HG03575 (cell line): ENCODE results near the gene MRTFB.

Source experiments
- ATAC-seq: cut with Tn5 transposase; IDR thresholded peaks from one replicate; pipeline ENCODE4 v1.9.1; 2021; ENCODE audit not compliant: unreplicated experiment, insufficient number of reproducible peaks, low FRiP score; ENCODE audit errors: extremely low read depth

Gene MRTFB

GRCh38 chr16:14061732-14062259 lies 9.3 kb upstream of the MRTFB start:
- no peak for ATAC-seq

- ATAC-seq = no peak
These were observed 8.9 kb upstream of the MRTFB start for GRCh38 chr16:14062261-14062660.

GRCh38 chr16:14063618-14064581 lies 7.2 kb upstream of the MRTFB start:
- no peak for ATAC-seq

GRCh38 chr16:14069818-14070217 lies 1.3 kb upstream of the MRTFB start:
- no peak for ATAC-seq

GRCh38 chr16:14070555-14070876 lies 603 bp upstream of the MRTFB start:
- no peak for ATAC-seq

GRCh38 chr16:14071576-14072271 lies 605 bp downstream of the MRTFB start:
- no peak for ATAC-seq

GRCh38 chr16:14072360-14072759 lies 1.2 kb downstream of the MRTFB start:
- no peak for ATAC-seq

- no peak for ATAC-seq
These were observed 3.4 kb downstream of the MRTFB start for GRCh38 chr16:14074544-14074943.

- ATAC-seq = no peak
These were observed 6.8 kb downstream of the MRTFB start for GRCh38 chr16:14077918-14078317.

GRCh38 chr16:14086477-14086876 lies 15.4 kb downstream of the MRTFB start:
- ATAC-seq = no peak

- no peak for ATAC-seq
These were observed 16.1 kb downstream of the MRTFB start for GRCh38 chr16:14087181-14087580.

GRCh38 chr16:14087590-14088154 lies 16.6 kb downstream of the MRTFB start:
- no peak for ATAC-seq

- ATAC-seq = no peak
These were observed 17.1 kb downstream of the MRTFB start for GRCh38 chr16:14088155-14088753.

GRCh38 chr16:14089283-14089823 lies 18.2 kb downstream of the MRTFB start:
- no peak for ATAC-seq

- ATAC-seq = no peak
These were observed 21.4 kb downstream of the MRTFB start for GRCh38 chr16:14092561-14092960.

GRCh38 chr16:14095883-14096551 lies 24.9 kb downstream of the MRTFB start:
- no peak for ATAC-seq

- no peak for ATAC-seq
These were observed 26.3 kb downstream of the MRTFB start for GRCh38 chr16:14097182-14097959.

- ATAC-seq = no peak
These were observed 27.0 kb downstream of the MRTFB start for GRCh38 chr16:14098081-14098480.
